GM19468 (cell line): ENCODE data around the gene PCDHA1.

Experiments
- ATAC-seq: cut with Tn5 transposase; IDR thresholded peaks from one replicate; pipeline ENCODE4 v1.9.1; 2021; ENCODE audit warnings: mild to moderate bottlenecking, moderate library complexity, moderate number of reproducible peaks; ENCODE audit not compliant: unreplicated experiment; ENCODE audit errors: extremely low read depth

PCDHA1 gene

GRCh38 chr5:140978260-140978659 is 192.3 kb downstream of the PCDHA1 start:
- no peak for ATAC-seq

GRCh38 chr5:140978983-140979382 is 193.0 kb downstream of the PCDHA1 start:
- ATAC-seq, result no peak

- ATAC-seq, result no peak
Measured at GRCh38 chr5:140982083-140982716, 196.3 kb downstream of the PCDHA1 start.

GRCh38 chr5:140986117-140986521 is 200.2 kb downstream of the PCDHA1 start:
- ATAC-seq, result no peak

GRCh38 chr5:140988100-140988499 is 202.2 kb downstream of the PCDHA1 start:
- ATAC-seq, result no peak

- no peak for ATAC-seq
Measured at GRCh38 chr5:140988608-140989007, 202.7 kb downstream of the PCDHA1 start.

- no peak for ATAC-seq
Measured at GRCh38 chr5:140989254-140990020, 203.5 kb downstream of the PCDHA1 start.

GRCh38 chr5:140992828-140993227 is 206.9 kb downstream of the PCDHA1 start:
- no peak for ATAC-seq

- ATAC-seq, result no peak
Measured at GRCh38 chr5:140996060-140996459, 210.1 kb downstream of the PCDHA1 start.

- no peak for ATAC-seq
Measured at GRCh38 chr5:140998921-140999410, 213.0 kb downstream of the PCDHA1 start.

GRCh38 chr5:141001446-141001843 is 215.5 kb downstream of the PCDHA1 start:
- ATAC-seq, result no peak

GRCh38 chr5:141001844-141002604 is 216.1 kb downstream of the PCDHA1 start:
- no peak for ATAC-seq

- ATAC-seq, result no peak
Measured at GRCh38 chr5:141002605-141002965, 216.6 kb downstream of the PCDHA1 start.

- ATAC-seq, result no peak
Measured at GRCh38 chr5:141003031-141003430, 217.1 kb downstream of the PCDHA1 start.

- ATAC-seq, result no peak
Measured at GRCh38 chr5:141003791-141004611, 218.1 kb downstream of the PCDHA1 start.

GRCh38 chr5:141007791-141008190 is 221.9 kb downstream of the PCDHA1 start:
- no peak for ATAC-seq

- no peak for ATAC-seq
Measured at GRCh38 chr5:141010047-141010793, 224.3 kb downstream of the PCDHA1 start.

- ATAC-seq, result no peak
Measured at GRCh38 chr5:141017943-141018342, 232.0 kb downstream of the PCDHA1 start.

- ATAC-seq, result no peak
Measured at GRCh38 chr5:141022384-141022783, 236.4 kb downstream of the PCDHA1 start.
